H1 (cell line): Measurements from ENCODE around the gene CATSPERD. TPM values are rescaled to one million over a fixed set of nuclear protein-coding genes. Genes with fewer than 3 reads are reported as not detected.

ENCODE experiments used
- CTCF ChIA-PET: fragments of 300-600 bp; sonication (Branson Sonifier 250); formaldehyde crosslinking; loops from one replicate; lab custom pipeline; 2021; ENCODE audit not compliant: partially characterized antibody; lab: Charles Lee
- POLR2A ChIA-PET: fragments of 300-600 bp; sonication (Branson Sonifier 250); formaldehyde crosslinking; loops from one replicate; lab custom pipeline; 2021; ENCODE audit warnings: inconsistent platforms; ENCODE audit not compliant: partially characterized antibody; lab: Charles Lee
- DNase-seq, 2 experiments: peaks; one replicate each; pipeline versions ENCODE4 v3.0.0 to v3.0.0-alpha.2; 2010 to 2022; ENCODE audit warnings: low spot score in 2 of 2, low read depth in 1 of 2, mixed read lengths in 1 of 2
- FAIRE-seq: peaks from 2 replicates; lab custom pipeline; 2011; peaks lifted over from hg19 to GRCh38; lab: Jason Lieb, UNC
- H2AFZ ChIP-seq: 2 replicates; pipeline ENCODE4 v1.8.1; 2012; ENCODE audit warnings: low read length, inconsistent platforms
- H2AK5ac ChIP-seq: 2 replicates; pipeline ENCODE4 v1.6.1; 2013; ENCODE audit warnings: low read depth, low read length
- H2BK120ac ChIP-seq: replicated peaks from 2 replicates; pipeline ENCODE3; 2013; ENCODE audit warnings: low read depth, low read length, inconsistent platforms
- H2BK12ac ChIP-seq: 2 replicates; pipeline ENCODE4 v1.6.1; 2013; ENCODE audit warnings: low read depth, low read length
- H2BK15ac ChIP-seq: 2 replicates; pipeline ENCODE4 v1.6.1; 2013; ENCODE audit warnings: low read length
- H2BK20ac ChIP-seq: 2 replicates; pipeline ENCODE4 v1.6.1; 2013; ENCODE audit warnings: low read length
- H2BK5ac ChIP-seq: 2 replicates; pipeline ENCODE4 v1.6.1; 2013; ENCODE audit warnings: low read depth, low read length
- H3K14ac ChIP-seq: 2 replicates; pipeline ENCODE4 v1.6.1; 2013; ENCODE audit warnings: inconsistent platforms; ENCODE audit not compliant: insufficient read length
- H3K18ac ChIP-seq: 2 replicates; pipeline ENCODE4 v1.6.1; 2013; ENCODE audit warnings: low read length; ENCODE audit errors: extremely low read depth
- H3K23ac ChIP-seq: 2 replicates; pipeline ENCODE4 v1.6.1; 2013; ENCODE audit warnings: inconsistent platforms; ENCODE audit not compliant: insufficient read length
- H3K23me2 ChIP-seq: 2 replicates; pipeline ENCODE4 v1.6.1; 2013; ENCODE audit warnings: low read depth, low read length
- H3K27ac ChIP-seq: 2 replicates; pipeline ENCODE4 v1.6.1; 2011; ENCODE audit warnings: low read depth, low read length, inconsistent platforms
- H3K27me3 ChIP-seq, 4 experiments: replicated peaks in 1 of 4; 1 replicate in 1 of 4; 2 replicates in 3 of 4; pipeline versions ENCODE4 v1.6.1 to v1.8.1; 2011 to 2013; ENCODE audit warnings: low read length in 3 of 4, mild to moderate bottlenecking in 3 of 4, inconsistent platforms in 2 of 4, mixed read lengths in 2 of 4, moderate library complexity in 1 of 4; ENCODE audit not compliant: control insufficient read depth in 3 of 4, insufficient read depth in 3 of 4; ENCODE audit errors: extremely low read depth in 1 of 4
- H3K36me3 ChIP-seq, 4 experiments: 2 replicates each; pipeline versions ENCODE4 v1.6.1 to v1.8.1; 2011 to 2013; ENCODE audit warnings: mild to moderate bottlenecking in 4 of 4, low read length in 3 of 4, moderate library complexity in 2 of 4, control low read depth in 1 of 4, inconsistent platforms in 1 of 4; ENCODE audit not compliant: insufficient read depth in 4 of 4, control insufficient read depth in 2 of 4
- H3K4ac ChIP-seq: replicated peaks from 2 replicates; pipeline ENCODE3; 2013; ENCODE audit warnings: low read length, low read depth, mixed read lengths, inconsistent platforms; ENCODE audit not compliant: insufficient read length
- H3K4me1 ChIP-seq, 4 experiments: replicated peaks in 1 of 4; 1 replicate in 1 of 4; 2 replicates in 3 of 4; pipeline versions ENCODE4 v1.6.1 to v1.8.1; 2011 to 2013; ENCODE audit warnings: low read length in 3 of 4, inconsistent platforms in 2 of 4, mixed read lengths in 1 of 4; ENCODE audit not compliant: insufficient read depth in 4 of 4, control insufficient read depth in 3 of 4
- H3K4me2 ChIP-seq, 2 experiments: 2 replicates each; pipeline versions ENCODE4 v1.6.1 to v1.8.1; 2011 to 2013; ENCODE audit warnings: low read depth in 2 of 2, low read length in 2 of 2, control low read depth in 1 of 2, inconsistent platforms in 1 of 2, mild to moderate bottlenecking in 1 of 2; ENCODE audit not compliant: insufficient read depth in 1 of 2
- H3K4me3 ChIP-seq, 4 experiments: fragments of 200-600, 300-600 bp in 1 of 4; sonication (generic), shearing (Covaris generic), sonication (Bioruptor Twin) in 1 of 4; 2 replicates each; pipeline versions ENCODE4 v1.5.1 to v1.8.1; 2011 to 2016; ENCODE audit warnings: low read length in 4 of 4, low read depth in 3 of 4, control low read depth in 2 of 4, inconsistent platforms in 2 of 4, mild to moderate bottlenecking in 2 of 4, mixed read lengths in 1 of 4, moderate library complexity in 1 of 4; ENCODE audit not compliant: insufficient read depth in 2 of 4; ENCODE audit errors: extremely low read depth in 1 of 4
- H3K56ac ChIP-seq: replicated peaks from 2 replicates; pipeline ENCODE3; 2013; ENCODE audit warnings: low read depth, mild to moderate bottlenecking, mixed read lengths, low read length, inconsistent platforms; ENCODE audit not compliant: insufficient read length
- H3K79me1 ChIP-seq: 2 replicates; pipeline ENCODE4 v1.6.1; 2013; ENCODE audit warnings: low read depth, low read length, control low read depth
- H3K79me2 ChIP-seq, 2 experiments: 2 replicates each; pipeline versions ENCODE4 v1.6.1 to v1.8.1; 2012 to 2013; ENCODE audit warnings: low read length in 2 of 2, mild to moderate bottlenecking in 2 of 2, inconsistent platforms in 1 of 2; ENCODE audit not compliant: insufficient read depth in 2 of 2, control insufficient read depth in 1 of 2
- H3K9ac ChIP-seq, 4 experiments: replicated peaks in 1 of 4; 1 replicate in 1 of 4; 2 replicates in 3 of 4; pipeline versions ENCODE4 v1.6.1 to v1.8.1; 2011 to 2013; ENCODE audit warnings: low read depth in 3 of 4, low read length in 3 of 4, control low read depth in 2 of 4, mild to moderate bottlenecking in 2 of 4, moderate library complexity in 2 of 4, inconsistent platforms in 1 of 4; ENCODE audit errors: extremely low read depth in 1 of 4
- H3K9me3 ChIP-seq, 2 experiments: 2 replicates each; pipeline versions ENCODE4 v1.6.1 to v1.8.1; 2012 to 2013; ENCODE audit warnings: mild to moderate bottlenecking in 2 of 2, moderate library complexity in 2 of 2, control low read depth in 1 of 2, inconsistent platforms in 1 of 2, low read depth in 1 of 2, low read length in 1 of 2, mixed read lengths in 1 of 2; ENCODE audit not compliant: insufficient read depth in 2 of 2
- H4K20me1 ChIP-seq, 2 experiments: replicated peaks in 1 of 2; 2 replicates each; pipeline versions ENCODE3 to v1.8.1; 2011 to 2013; ENCODE audit warnings: inconsistent platforms in 2 of 2, low read length in 2 of 2, mild to moderate bottlenecking in 1 of 2; ENCODE audit not compliant: insufficient read depth in 2 of 2, control insufficient read depth in 1 of 2
- H4K5ac ChIP-seq: 2 replicates; pipeline ENCODE4 v1.6.1; 2013; ENCODE audit warnings: low read length, low read depth, mixed read lengths, inconsistent platforms; ENCODE audit not compliant: insufficient read length
- H4K8ac ChIP-seq: 2 replicates; pipeline ENCODE4 v1.8.0; 2013; ENCODE audit warnings: mild to moderate bottlenecking, moderate library complexity, low read length, inconsistent platforms; ENCODE audit not compliant: insufficient read depth; ENCODE audit errors: extremely low read depth
- H4K91ac ChIP-seq: replicated peaks from 2 replicates; pipeline ENCODE3; 2013; ENCODE audit warnings: low read length, mixed read lengths, inconsistent platforms; ENCODE audit not compliant: insufficient read length
- GTF2F1 ChIP-seq: IDR thresholded peaks from 2 replicates; pipeline ENCODE4 v1.6.1; 2012; ENCODE audit warnings: low read depth, low read length, improper control_type of control experiment, borderline replicate concordance
- KDM5A ChIP-seq: fragments of 200-600 bp; IDR thresholded peaks from 2 replicates; pipeline ENCODE4 v1.7.1; 2012; ENCODE audit warnings: mild to moderate bottlenecking, low read length, inconsistent platforms, mixed read lengths
- SIN3A ChIP-seq, 2 experiments: IDR thresholded peaks in 1 of 2; conservative IDR thresholded peaks in 1 of 2; 2 replicates each; pipeline ENCODE4 v1.6.1; 2011 to 2012; ENCODE audit warnings: low read length in 2 of 2, improper control_type of control experiment in 1 of 2, low read depth in 1 of 2, mild to moderate bottlenecking in 1 of 2
- TBP ChIP-seq: IDR thresholded peaks from 2 replicates; pipeline ENCODE4 v1.6.1; 2011; ENCODE audit warnings: low read depth, low read length, improper control_type of control experiment
- ZNF274 ChIP-seq: IDR thresholded peaks from 2 replicates; pipeline ENCODE4 v1.7.0; 2012; ENCODE audit warnings: low read length, borderline replicate concordance; ENCODE audit errors: extremely low read depth
- WGBS, 2 experiments: shearing (Covaris generic) in 1 of 2; methylation state at CpG; one replicate each; pipeline versions ENCODE4 v1.1.6 to v1.1.7; 2013 to 2015; ENCODE audit warnings: low lambda C conversion rate in 2 of 2, mixed read lengths in 2 of 2, inconsistent platforms in 1 of 2, low coverage in 1 of 2, missing lambda C conversion rate in 1 of 2; ENCODE audit not compliant: insufficient replicate concordance in 2 of 2, insufficient coverage in 1 of 2, insufficient read length in 1 of 2; ENCODE audit errors: extremely low coverage in 1 of 2, missing lambda C conversion rate in 1 of 2; 5-methylcytosine and 5-hydroxymethylcytosine counted together
- polyA plus RNA-seq, 7 experiments: library from polyadenylated mRNA; depleted of rRNA in 3 of 7; stranded (reverse) in 5 of 7; unstranded in 2 of 7; fragments of >200 nt in 5 of 7; fragments of 200-250 nt in 2 of 7; gene quantifications; 1 replicate in 5 of 7; 2 replicates in 1 of 7; 4 replicates in 1 of 7; pipeline versions ENCODE4 v1.2.1 to v1.2.3, GENCODE V29; 2011 to 2013; ENCODE audit warnings: missing spikeins in 2 of 7, mixed read lengths in 2 of 7
- total RNA-seq: library from RNA; stranded (reverse); fragmentation: NEBNext Ultra II Directional; extraction: Animal tissue kit (Norgen Biotek cat#: 25700); gene quantifications from 2 replicates; pipeline ENCODE4 v1.2.1, GENCODE V29; 2021

Gene CATSPERD
- total and polyA plus RNA-seq, 2 of the 8 experiments (the other 6 are each of a cell fraction or from before 2014, with no cell fraction given), result 0.12 TPM; not detected in 1

GRCh38 chr19:5806905-5807304 lies 86.5 kb downstream of the CATSPERD start:
- H2AFZ ChIP-seq, result no peak overlapping the region
- H3K4me2 ChIP-seq, result no peak overlapping the region
- no peak overlapping the region for H3K4me3 ChIP-seq
- H3K4me1 ChIP-seq, result peaks cover 0 to 17% (median 10%) of the 10 kb centered on the region in 4 experiments; a peak in 5 of 7 replicates
- no peak overlapping the region for H2BK15ac ChIP-seq
- H3K4ac ChIP-seq, result no peak overlapping the region
- peaks cover 0 to 6% of the 10 kb centered on the region in 2 experiments for H4K20me1 ChIP-seq
- ChIA-PET POLR2A (interaction anchor here (0.6 to 2.2 kb wide), 4 partner anchors 20 to 97 kb away, joined by 3 to 10 read pairs (median 6); partner anchors contain the start of gene NDUFA11), CTCF (interaction anchor here (0.7 to 4.5 kb wide), 14 partner anchors 12 to 216 kb away, joined by 3 to 32 read pairs (median 4); partner anchors contain the start of gene PRR22)
- H3K27me3 ChIP-seq, result peaks cover 2 to 16% (median 8%) of the 10 kb centered on the region in 4 experiments; a peak in 6 of 7 replicates
- no peaks in the 10 kb centered on the region; a peak in 1 of 4 replicates for H3K79me2 ChIP-seq
- H4K5ac ChIP-seq, result no peak overlapping the region
- H3K27ac ChIP-seq, result no peak overlapping the region
- no peak overlapping the region for H2BK20ac ChIP-seq
- H3K9ac ChIP-seq, result no peak overlapping the region
- H2AK5ac ChIP-seq, result no peak overlapping the region
- no peak overlapping the region for H2BK5ac ChIP-seq
- H3K18ac ChIP-seq, result no peak overlapping the region
- no peak overlapping the region for H3K14ac ChIP-seq
- H2BK120ac ChIP-seq, result no peak overlapping the region
- no peaks in the 10 kb centered on the region for H3K36me3 ChIP-seq
- no peak overlapping the region for H2BK12ac ChIP-seq
- H3K56ac ChIP-seq, result no peak overlapping the region
- no peak overlapping the region for H4K91ac ChIP-seq
- DNase-seq (no peak), FAIRE-seq (no peak)
- TF ChIP-seq TBP (no peak), ZNF274 (no peak), KDM5A (no peak), GTF2F1 (no peak), SIN3A (conservative IDR thresholded peaks at IDR 0.05 in 1 of 2, IDR thresholded peaks at IDR 0.05 in 1 of 2; ENCODE audit: low read depth in 1 of 2, low read length in 2 of 2) (no peak)
- peaks cover 4% of the 10 kb centered on the region; the same call in 1 of the 2 replicates for H3K79me1 ChIP-seq
- no peaks in the 10 kb centered on the region for H3K9me3 ChIP-seq
- 78% methylated on average over 5 of the region's 5 CpGs; no CpG with 5 or more reads in 1 of the 2 experiments for whole genome bisulfite sequencing, 2 experiments
- no peak overlapping the region for H4K8ac ChIP-seq
- no peak overlapping the region for H3K23ac ChIP-seq
- H3K23me2 ChIP-seq, result peaks cover 6% of the 10 kb centered on the region
